Skin epidermis (tissue), 12 donors: ENCODE data around the gene SLC24A3.
"Not testable (repeated sequence)": the region's sequence is repeated elsewhere in the genome, so short reads cannot be mapped to it uniquely, and the experiment has no call there.

ENCODE experiments used
- H3K27ac ChIP-seq, 21 experiments: fragments of 200-600 bp; sonication (generic) in 11 of 21; one replicate each; pipeline ENCODE4 v1.5.0; 2020; ENCODE audit warnings: mild to moderate bottlenecking in 3 of 21, inconsistent platforms in 2 of 21, moderate library complexity in 2 of 21
- H3K4me3 ChIP-seq, 7 experiments: fragments of 200-600 bp; sonication (generic) in 2 of 7; one replicate each; pipeline ENCODE4 v1.5.0; 2020; ENCODE audit warnings: inconsistent platforms in 2 of 7, mild to moderate bottlenecking in 2 of 7, moderate library complexity in 1 of 7

Gene SLC24A3

GRCh38 chr20:19672498-19672897, 460.1 kb downstream of the SLC24A3 start:
- no peak overlapping the region for H3K4me3 ChIP-seq
- H3K27ac ChIP-seq: no peak overlapping the region

- no peak overlapping the region for H3K4me3 ChIP-seq
- H3K27ac ChIP-seq: no peak overlapping the region
Measured at GRCh38 chr20:19673575-19673974, 461.1 kb downstream of the SLC24A3 start.

- Histone ChIP-seq H3K27ac (no peak overlapping the region), H3K4me3 (no peak overlapping the region)
Measured at GRCh38 chr20:19676202-19676601, 463.8 kb downstream of the SLC24A3 start.

- Histone ChIP-seq H3K4me3 (no peak overlapping the region), H3K27ac (no peak overlapping the region)
Measured at GRCh38 chr20:19677336-19677735, 464.9 kb downstream of the SLC24A3 start.

- not testable (repeated sequence) for H3K27ac ChIP-seq
Measured at GRCh38 chr20:19678591-19678990, 466.1 kb downstream of the SLC24A3 start.

GRCh38 chr20:19679900-19680495, 467.6 kb downstream of the SLC24A3 start:
- H3K27ac ChIP-seq: no peak overlapping the region

More at GRCh38 chr20:19678591-19678990, 466.1 kb downstream of the SLC24A3 start:
- H3K4me3 ChIP-seq: not testable (repeated sequence)

GRCh38 chr20:19682249-19682648, 469.8 kb downstream of the SLC24A3 start:
- no peak overlapping the region for H3K27ac ChIP-seq
- H3K4me3 ChIP-seq: no peak overlapping the region

More at GRCh38 chr20:19679900-19680495, 467.6 kb downstream of the SLC24A3 start:
- H3K4me3 ChIP-seq: no peak overlapping the region

- no peak overlapping the region for H3K27ac ChIP-seq
- H3K4me3 ChIP-seq: no peak overlapping the region
Measured at GRCh38 chr20:19683188-19683587, 470.7 kb downstream of the SLC24A3 start.

GRCh38 chr20:19683822-19684221, 471.4 kb downstream of the SLC24A3 start:
- Histone ChIP-seq H3K4me3 (no peak overlapping the region), H3K27ac (no peak overlapping the region)

GRCh38 chr20:19688031-19688806, 475.8 kb downstream of the SLC24A3 start:
- peak overlapping the region in 2 of 21 experiments; percentile 14 to 26 for H3K27ac ChIP-seq

GRCh38 chr20:19690462-19690861, 478.0 kb downstream of the SLC24A3 start:
- H3K27ac ChIP-seq: no peak overlapping the region
- no peak overlapping the region for H3K4me3 ChIP-seq

More at GRCh38 chr20:19688031-19688806, 475.8 kb downstream of the SLC24A3 start:
- no peak overlapping the region for H3K4me3 ChIP-seq

- Histone ChIP-seq H3K4me3 (no peak overlapping the region), H3K27ac (no peak overlapping the region)
Measured at GRCh38 chr20:19691125-19691524, 478.7 kb downstream of the SLC24A3 start.

- no peak overlapping the region for H3K4me3 ChIP-seq
- no peak overlapping the region for H3K27ac ChIP-seq
Measured at GRCh38 chr20:19692100-19692499, 479.7 kb downstream of the SLC24A3 start.

GRCh38 chr20:19692685-19693119, 480.3 kb downstream of the SLC24A3 start:
- H3K4me3 ChIP-seq: no peak overlapping the region
- no peak overlapping the region for H3K27ac ChIP-seq

GRCh38 chr20:19693508-19693907, 481.1 kb downstream of the SLC24A3 start:
- H3K4me3 ChIP-seq: no peak overlapping the region
- H3K27ac ChIP-seq: no peak overlapping the region

GRCh38 chr20:19695081-19695480, 482.6 kb downstream of the SLC24A3 start:
- no peak overlapping the region for H3K27ac ChIP-seq
- no peak overlapping the region for H3K4me3 ChIP-seq

GRCh38 chr20:19696620-19697019, 484.2 kb downstream of the SLC24A3 start:
- Histone ChIP-seq H3K27ac (no peak overlapping the region), H3K4me3 (no peak overlapping the region)

GRCh38 chr20:19697415-19697814, 485.0 kb downstream of the SLC24A3 start:
- Histone ChIP-seq H3K4me3 (no peak overlapping the region), H3K27ac (no peak overlapping the region)

- H3K4me3 ChIP-seq: no peak overlapping the region
- no peak overlapping the region for H3K27ac ChIP-seq
Measured at GRCh38 chr20:19699180-19699971, 486.9 kb downstream of the SLC24A3 start.

- no peak overlapping the region for H3K27ac ChIP-seq
- H3K4me3 ChIP-seq: no peak overlapping the region
Measured at GRCh38 chr20:19701429-19701828, 489.0 kb downstream of the SLC24A3 start.
